Raji (cell line): ENCODE results near the gene SLC16A5.
A peak's percentile ranks its signal among the peaks of the same experiment; 100 is the strongest.

Source experiments
- POLR2A ChIP-seq: IDR thresholded peaks from 2 replicates; pipeline ENCODE4 v1.6.1; 2011; ENCODE audit warnings: low read depth, low read length, control low read depth; ENCODE audit not compliant: insufficient read depth

SLC16A5 gene

DNA sequence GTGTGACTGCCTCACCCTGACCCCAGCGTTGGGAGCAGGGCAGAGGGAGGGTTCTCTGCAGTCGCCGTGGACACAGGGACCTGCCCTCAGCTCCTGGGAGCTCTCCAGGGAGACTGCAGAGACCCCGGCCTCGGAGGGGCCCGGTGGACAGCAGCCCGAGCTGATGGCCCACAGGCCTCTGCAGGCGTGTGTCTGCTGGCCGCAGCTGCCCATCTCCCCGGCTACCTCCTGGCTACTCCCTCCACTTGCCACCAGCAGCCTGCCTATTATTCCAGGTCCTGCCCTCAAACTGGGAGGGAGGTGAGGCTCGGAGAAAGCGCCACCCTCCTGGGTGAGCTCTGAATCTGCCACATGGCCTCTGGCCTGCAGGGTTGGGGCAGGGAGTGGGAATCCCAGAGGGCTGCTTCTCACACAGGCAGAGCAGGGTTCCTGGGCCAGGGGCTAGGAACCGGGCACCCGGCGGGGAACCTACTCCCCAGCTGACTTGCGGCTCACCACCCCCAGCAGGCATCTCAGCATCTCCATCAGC is 7.2 kb downstream of the SLC16A5 start:
- TF ChIP-seq POLR2A, result no peak

DNA sequence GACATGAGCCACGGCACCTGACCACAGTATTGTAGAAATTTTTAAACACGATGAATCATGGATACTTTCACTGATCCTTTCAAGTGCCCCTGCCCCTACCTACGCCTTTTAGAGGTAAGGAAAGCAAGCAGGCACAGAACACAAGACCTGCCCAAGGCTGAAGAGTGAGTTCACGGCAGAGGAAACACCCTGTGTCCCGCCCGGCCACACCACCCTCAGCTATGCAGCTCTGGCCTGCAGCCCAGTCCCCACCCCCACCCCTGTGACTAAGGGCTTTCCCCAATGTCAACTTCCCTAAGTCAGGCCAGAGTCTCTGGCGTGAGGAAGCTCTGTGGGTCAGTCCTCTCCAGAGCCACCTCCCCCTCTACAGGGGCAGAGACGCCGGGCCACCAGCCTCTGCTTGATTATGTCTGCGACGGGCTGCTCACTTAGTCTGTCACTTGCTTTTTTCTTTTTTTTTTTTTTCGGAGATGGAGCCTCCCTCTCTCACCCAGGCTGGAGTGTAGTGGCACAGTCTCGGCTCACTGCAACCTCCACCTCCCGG is 8.4 kb downstream of the SLC16A5 start:
- TF ChIP-seq POLR2A, result no peak

- no peak for TF ChIP-seq POLR2A
These were observed 10.1 kb downstream of the SLC16A5 start for GRCh38 chr17:75097865-75098264.

DNA sequence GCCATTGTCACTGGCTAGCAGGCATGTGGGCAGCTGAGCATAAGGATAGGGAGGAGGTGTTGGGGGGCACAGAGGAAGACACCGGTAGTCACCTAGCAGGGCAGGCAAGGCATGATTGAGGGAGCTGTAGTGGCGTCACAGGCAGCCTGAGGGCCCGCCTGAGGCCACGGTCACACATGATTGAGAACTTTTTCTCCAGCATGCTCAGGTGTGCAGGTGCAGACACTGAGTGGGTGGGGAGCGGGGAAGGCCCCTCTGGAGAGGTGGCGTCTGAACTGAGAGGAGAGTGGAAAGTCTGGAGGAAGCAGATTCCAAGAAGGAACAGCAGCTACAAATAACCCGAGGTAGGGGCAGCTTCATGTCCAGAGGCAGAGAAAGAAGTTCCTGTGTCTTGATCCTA is 11.1 kb downstream of the SLC16A5 start:
- TF ChIP-seq POLR2A, result no peak

DNA sequence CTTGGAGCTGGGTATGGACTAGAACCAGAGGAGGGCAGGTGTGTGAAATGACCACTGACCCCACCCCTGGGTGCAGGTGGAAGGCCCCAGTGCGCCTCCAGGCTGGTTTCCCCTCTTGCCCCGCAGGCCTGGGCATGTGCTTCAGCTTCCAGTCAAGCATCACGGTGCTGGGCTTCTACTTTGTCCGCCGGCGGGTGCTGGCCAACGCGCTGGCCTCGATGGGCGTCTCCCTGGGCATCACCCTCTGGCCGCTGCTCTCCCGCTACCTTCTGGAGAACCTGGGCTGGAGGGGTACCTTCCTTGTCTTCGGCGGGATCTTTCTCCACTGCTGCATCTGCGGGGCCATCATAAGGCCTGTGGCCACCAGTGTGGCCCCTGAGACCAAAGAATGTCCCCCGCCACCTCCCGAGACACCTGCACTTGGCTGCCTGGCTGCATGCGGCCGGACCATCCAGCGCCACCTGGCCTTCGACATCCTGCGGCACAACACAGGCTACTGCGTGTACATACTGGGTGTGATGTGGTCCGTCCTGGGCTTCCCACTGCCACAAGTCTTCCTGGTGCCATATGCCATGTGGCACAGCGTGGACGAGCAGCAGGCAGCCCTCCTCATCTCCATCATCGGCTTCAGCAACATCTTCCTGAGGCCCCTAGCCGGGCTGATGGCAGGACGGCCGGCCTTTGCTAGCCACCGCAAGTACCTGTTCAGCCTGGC is 12.3 kb downstream of the SLC16A5 start:
- no peak for TF ChIP-seq POLR2A

DNA sequence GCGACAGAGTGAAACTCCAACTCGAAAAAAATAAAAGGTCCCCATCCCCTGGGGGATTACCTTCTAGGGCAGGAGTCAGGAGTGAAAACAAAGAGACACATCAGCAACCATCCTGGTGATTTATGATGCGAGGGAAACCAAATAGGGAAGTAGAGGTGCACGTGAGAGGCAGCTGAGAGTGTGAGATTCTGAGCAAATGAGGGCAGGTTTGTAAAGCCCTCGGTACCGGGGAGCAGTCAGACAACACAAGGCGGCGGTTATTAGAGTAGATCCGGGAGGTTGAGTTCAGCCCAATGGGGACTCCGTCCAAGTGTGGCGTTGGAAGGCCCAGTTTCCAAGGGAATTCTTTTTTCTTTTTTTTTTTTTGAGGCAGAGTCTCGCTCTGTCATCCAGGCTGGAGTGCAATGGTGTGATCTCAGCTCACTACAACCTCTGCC is 14.6 kb downstream of the SLC16A5 start:
- no peak for TF ChIP-seq POLR2A

DNA sequence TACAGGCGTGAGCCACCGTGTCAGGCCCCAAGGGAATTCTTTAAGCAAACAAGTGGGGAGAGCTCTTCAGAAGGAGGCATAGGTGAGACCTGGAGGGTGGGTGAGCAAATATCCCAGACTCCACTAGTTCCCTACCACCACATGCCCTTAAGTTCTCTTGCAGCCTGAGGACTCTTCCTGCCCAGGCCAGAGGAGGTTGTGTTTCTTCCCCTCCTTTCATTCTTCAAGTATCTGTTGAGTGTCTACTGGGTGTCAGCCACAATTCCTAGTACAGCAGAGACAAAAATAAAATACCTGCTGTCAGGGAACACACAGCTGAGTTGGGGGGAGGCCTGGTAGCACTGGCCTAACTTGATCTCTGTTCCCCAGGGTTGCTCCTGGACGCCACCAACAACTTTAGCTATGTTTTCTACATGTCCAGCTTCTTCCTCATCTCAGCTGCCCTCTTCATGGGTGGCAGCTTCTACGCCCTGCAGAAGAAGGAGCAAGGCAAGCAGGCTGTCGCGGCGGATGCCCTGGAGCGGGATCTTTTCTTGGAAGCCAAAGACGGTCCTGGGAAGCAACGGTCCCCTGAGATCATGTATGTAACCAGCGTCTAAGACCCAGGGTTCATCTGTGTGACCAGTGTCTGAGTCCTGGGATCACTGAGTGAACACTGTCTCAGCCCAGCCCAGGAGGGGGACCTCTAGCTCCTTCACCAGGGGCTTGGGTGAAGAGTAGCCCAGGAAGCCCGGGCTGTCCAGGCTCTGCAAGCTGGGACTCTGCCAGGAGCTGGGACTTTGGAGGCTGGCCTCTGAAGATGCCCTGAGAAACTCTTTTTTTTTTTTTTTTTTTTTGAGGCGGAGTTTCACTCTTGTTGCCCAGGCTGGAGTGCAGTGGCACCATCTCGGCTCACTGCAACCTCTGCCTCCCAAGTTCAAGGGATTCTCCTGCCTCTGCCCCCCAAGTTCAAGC is 16.1 kb downstream of the SLC16A5 start:
- no peak for TF ChIP-seq POLR2A

DNA sequence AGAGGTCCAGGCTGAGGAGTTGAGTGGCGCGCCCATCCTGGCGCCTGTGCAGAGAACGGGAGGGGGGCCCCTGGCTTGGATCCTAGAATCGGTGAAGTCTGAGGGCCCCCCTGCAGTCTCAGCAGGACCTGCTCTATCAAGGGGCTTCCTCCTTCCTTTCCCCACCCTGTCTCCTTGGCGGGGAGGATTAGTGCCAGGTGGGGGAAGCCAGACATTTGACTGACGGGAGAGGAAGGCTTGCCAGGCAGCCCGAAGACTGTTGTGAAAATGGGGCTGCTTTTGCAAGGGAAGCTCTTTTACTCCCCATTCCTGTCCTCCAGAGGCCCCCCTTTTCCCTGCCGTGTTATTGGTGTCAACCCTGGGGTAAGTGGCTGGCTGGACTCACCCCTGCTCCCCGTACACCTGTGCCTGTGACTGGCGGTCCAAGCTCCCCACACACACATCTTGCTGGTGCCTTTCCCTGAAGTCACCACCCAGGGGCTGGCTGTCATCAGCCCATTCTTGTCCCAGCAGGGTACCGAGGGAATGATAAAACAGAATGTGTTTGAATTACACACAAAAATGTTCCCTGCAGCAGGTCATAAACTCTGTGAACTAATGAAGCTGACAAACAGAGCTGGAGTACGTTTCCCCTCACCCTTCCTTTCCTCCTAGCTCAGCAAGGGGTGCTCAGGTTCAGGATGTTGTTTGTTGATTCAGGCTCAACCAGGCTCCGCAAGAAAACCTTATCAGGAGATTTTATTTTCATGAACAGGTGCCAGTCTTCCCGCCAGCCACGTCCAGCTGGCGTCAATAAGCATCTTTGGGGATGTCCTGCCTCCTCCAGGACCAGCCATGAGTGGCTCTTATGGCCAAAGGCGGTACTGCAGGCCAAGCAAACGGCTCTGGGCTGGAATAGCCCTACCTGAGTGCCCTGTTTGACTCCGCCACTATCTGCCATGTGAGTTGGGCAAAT is 17.6 kb downstream of the SLC16A5 start:
- TF ChIP-seq POLR2A, result no peak

DNA sequence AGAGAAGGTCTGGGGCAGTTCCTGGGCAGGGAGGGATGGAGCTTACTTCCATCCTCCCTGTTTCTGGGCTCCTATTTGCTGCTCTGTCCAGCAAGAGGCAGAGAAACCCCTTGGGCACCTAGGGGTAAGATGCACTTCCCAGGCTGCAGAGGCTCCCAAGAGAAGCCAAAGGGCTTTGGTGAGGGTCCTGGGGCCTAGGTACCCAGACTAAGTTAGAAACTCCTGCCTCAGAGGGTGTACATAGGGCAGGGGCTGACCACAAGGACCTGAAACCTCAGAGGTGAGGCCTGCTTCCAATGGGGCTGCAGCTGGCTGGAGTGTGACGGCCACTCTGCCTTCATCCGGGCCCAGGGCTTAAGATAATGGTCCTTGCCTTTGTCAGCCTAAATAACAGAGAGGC is 20.4 kb downstream of the SLC16A5 start:
- TF ChIP-seq POLR2A, result no peak

DNA sequence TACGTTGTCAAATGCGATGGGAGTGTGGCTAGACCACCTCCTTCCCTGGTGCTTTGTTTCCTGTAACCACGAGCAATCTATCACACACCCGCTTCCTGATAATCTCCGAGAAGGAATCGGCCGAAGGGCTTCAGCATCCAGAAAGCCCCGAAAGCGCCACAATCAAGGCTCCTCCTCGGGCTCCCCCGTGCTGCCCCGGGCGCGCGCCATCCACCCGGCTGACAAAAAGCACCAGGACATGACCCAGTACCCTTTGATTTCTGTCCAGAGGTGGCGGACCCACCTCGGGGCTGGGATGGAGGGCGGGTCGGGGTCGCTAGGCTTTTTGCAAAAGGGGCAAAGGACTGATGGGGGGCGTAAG is 21.3 kb downstream of the SLC16A5 start:
- TF ChIP-seq POLR2A, result no peak

DNA sequence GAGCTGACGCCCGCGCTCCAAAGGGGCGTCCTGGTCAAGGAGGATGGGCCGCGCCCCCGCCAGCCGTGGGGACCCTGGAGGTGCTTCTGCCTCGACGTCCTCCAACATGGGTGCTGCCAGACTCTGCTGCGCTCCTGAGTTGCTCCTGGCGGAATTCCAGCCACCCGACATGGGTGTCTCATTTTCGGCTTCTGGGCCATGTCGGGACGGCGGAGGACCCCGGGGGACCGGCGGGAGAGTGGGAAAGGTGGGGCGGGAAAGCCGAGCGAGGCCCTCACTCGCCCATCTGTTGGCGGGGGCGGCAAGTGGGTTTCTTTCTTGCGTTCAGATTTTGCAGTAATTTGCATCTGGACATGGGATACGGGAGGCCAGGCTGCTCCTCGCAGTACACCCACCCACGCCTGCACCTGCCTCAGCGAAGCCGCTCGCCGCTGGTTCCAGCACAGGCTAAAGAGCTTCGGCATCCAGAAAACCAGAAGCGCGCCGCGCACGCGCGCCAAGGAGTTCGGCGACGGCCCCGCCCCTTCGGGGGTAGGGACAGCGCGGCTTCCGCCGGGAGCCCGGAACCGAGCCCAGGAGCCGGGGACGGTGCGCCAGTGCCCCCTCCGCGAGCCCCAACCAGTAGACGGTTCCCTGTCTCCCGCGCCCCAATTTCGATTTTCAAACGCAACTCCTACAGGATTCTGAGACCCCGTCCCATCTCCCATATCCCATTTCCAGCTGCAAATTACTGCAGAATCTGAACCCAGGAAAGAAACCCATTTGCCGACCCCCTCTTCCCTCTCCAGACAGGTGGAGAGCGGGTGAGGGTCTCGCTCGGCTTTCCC is 21.9 kb downstream of the SLC16A5 start, which contains the start of gene ARMC7:
TSS of gene ARMC7 (plus strand) at position 563 of the 827 bp plus-strand sequence. CDS start 320 bp downstream, outside the sequence.
- peak; percentile 92 for TF ChIP-seq POLR2A

DNA sequence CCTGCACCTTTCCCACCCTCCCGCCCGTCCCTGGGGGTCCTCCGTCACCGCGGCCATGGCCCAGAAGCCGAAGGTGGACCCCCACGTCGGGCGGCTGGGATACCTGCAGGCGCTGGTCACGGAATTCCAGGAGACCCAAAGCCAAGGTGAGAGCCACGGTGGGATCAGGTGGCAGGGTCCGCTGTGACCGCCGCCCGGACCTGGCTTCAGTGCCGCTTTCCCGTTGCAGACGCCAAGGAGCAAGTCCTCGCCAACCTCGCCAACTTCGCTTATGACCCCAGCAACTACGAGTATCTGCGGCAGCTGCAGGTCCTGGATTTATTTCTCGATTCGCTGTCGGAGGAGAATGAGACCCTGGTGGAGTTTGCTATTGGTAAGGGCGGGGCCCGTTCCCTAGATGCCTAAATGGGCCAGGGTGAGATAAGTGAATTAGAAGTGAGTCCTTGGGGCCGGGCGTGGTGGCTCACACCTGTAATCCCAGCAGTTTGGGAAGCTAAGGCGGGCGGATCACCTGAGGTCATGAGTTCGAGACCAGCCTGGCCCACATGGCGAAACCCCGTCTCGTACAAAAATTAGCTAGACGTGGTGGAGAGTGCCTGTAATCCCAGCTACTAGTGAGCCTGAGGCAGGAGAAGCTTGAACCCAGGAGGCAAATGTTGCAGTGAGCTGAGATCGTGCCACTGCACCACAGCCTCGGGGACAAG is 22.6 kb downstream of the SLC16A5 start:
- TF ChIP-seq POLR2A, result no peak

- no peak for TF ChIP-seq POLR2A
These were observed 24.1 kb downstream of the SLC16A5 start for GRCh38 chr17:75111777-75112335.
